SHP77 treated with DMSO at 0.1 percent for 48 hours (cell line): ENCODE measurements around the gene EOMES.

Experiments
- DNase-seq: peaks from one replicate; lab custom pipeline; 2025; lab: John Stamatoyannopoulos, UW

EOMES gene

GRCh38 chr3:27720899-27721716 is 1.0 kb downstream of the EOMES start:
- no peak for DNase-seq

- no peak for DNase-seq
Observed at GRCh38 chr3:27719314-27720003, 2.7 kb downstream of the EOMES start.

GRCh38 chr3:27718459-27718858 is 3.7 kb downstream of the EOMES start:
- no peak for DNase-seq

- DNase-seq, result no peak
Observed at GRCh38 chr3:27717200-27717852, 4.8 kb downstream of the EOMES start.

GRCh38 chr3:27716309-27716708 is 5.8 kb downstream of the EOMES start:
- no peak for DNase-seq

- DNase-seq, result no peak
Observed at GRCh38 chr3:27715863-27716262, 6.3 kb downstream of the EOMES start.

GRCh38 chr3:27715454-27715806 is 6.7 kb downstream of the EOMES start:
- DNase-seq, result no peak

GRCh38 chr3:27714692-27715453 is 7.2 kb downstream of the EOMES start:
- DNase-seq, result no peak

GRCh38 chr3:27714146-27714526 is 8.0 kb downstream of the EOMES start:
- no peak for DNase-seq

GRCh38 chr3:27713435-27714145 is 8.5 kb downstream of the EOMES start:
- no peak for DNase-seq

GRCh38 chr3:27713078-27713423 is 9.1 kb downstream of the EOMES start:
- DNase-seq, result no peak

GRCh38 chr3:27712136-27713077 is 9.7 kb downstream of the EOMES start:
- DNase-seq, result no peak

- DNase-seq, result no peak
Observed at GRCh38 chr3:27708250-27708649, 13.9 kb downstream of the EOMES start.

GRCh38 chr3:27699067-27699466 is 23.1 kb downstream of the EOMES start:
- DNase-seq, result no peak

GRCh38 chr3:27696906-27697305 is 25.2 kb downstream of the EOMES start:
- DNase-seq, result no peak

- DNase-seq, result no peak
Observed at GRCh38 chr3:27695636-27696035, 26.5 kb downstream of the EOMES start.

GRCh38 chr3:27688053-27688452 is 34.1 kb downstream of the EOMES start:
- no peak for DNase-seq

GRCh38 chr3:27686642-27687041 is 35.5 kb downstream of the EOMES start:
- DNase-seq, result no peak

GRCh38 chr3:27685474-27685873 is 36.6 kb downstream of the EOMES start:
- no peak for DNase-seq

GRCh38 chr3:27684302-27684701 is 37.8 kb downstream of the EOMES start:
- DNase-seq, result no peak
